ENCODE data around the gene SPIN1.

DNA sequence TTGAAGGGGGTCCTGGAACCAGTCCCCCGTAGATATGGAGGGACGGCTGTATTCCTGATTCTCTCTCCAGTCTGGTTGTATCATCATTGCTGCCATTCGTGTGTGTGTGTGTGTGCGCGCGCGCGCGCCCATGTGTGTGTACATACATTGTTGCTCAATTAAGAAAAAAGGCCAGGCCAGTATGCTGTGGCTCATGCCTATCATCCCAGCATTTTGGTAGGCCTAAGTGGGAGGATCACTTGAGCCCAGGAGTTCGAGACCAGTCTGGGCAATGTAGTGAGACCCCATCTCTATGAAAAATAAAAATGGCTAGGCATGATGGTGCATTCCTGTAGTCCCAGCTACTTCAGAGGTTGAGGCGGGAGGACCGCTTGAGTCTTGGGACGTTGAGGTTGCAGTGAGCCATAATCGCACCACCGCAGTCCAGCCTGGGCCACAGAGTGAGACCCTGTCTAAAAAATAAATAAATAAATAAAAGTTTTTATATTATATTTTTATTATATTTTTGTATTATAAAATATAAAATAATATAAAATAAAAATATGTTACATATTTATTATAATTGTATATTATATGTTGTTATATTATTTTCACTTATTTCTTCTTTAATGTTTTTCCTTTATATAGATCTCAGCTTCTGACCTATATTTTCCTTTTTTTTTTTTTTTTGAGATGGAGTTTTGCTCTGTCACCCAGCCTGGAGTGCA is 53.2 kb downstream of the SPIN1 start:
- TF ChIP-seq, protein P1, sequence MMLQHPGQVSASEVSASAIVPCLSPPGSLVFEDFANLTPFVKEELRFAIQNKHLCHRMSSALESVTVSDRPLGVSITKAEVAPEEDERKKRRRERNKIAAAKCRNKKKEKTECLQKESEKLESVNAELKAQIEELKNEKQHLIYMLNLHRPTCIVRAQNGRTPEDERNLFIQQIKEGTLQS (CRISPR knock-in tag; conservative IDR thresholded peaks at IDR 0.05): no peak
- TF ChIP-seq, protein P2, sequence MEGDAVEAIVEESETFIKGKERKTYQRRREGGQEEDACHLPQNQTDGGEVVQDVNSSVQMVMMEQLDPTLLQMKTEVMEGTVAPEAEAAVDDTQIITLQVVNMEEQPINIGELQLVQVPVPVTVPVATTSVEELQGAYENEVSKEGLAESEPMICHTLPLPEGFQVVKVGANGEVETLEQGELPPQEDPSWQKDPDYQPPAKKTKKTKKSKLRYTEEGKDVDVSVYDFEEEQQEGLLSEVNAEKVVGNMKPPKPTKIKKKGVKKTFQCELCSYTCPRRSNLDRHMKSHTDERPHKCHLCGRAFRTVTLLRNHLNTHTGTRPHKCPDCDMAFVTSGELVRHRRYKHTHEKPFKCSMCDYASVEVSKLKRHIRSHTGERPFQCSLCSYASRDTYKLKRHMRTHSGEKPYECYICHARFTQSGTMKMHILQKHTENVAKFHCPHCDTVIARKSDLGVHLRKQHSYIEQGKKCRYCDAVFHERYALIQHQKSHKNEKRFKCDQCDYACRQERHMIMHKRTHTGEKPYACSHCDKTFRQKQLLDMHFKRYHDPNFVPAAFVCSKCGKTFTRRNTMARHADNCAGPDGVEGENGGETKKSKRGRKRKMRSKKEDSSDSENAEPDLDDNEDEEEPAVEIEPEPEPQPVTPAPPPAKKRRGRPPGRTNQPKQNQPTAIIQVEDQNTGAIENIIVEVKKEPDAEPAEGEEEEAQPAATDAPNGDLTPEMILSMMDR (IDR thresholded peaks at IDR 0.05): no peak
- TF ChIP-seq, protein P3, sequence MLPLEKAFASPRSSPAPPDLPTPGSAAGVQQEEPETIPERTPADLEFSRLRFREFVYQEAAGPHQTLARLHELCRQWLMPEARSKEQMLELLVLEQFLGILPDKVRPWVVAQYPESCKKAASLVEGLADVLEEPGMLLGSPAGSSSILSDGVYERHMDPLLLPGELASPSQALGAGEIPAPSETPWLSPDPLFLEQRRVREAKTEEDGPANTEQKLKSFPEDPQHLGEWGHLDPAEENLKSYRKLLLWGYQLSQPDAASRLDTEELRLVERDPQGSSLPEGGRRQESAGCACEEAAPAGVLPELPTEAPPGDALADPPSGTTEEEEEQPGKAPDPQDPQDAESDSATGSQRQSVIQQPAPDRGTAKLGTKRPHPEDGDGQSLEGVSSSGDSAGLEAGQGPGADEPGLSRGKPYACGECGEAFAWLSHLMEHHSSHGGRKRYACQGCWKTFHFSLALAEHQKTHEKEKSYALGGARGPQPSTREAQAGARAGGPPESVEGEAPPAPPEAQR (CRISPR knock-in tag; IDR thresholded peaks at IDR 0.05): no peak
- no peak for TF ChIP-seq GABPB1 (CRISPR knock-in tag; IDR thresholded peaks at IDR 0.05)
- no peak for TF ChIP-seq ZBTB21 (CRISPR knock-in tag; IDR thresholded peaks at IDR 0.05; ENCODE audit: borderline replicate concordance)
- TF ChIP-seq ZNF121 (CRISPR knock-in tag; IDR thresholded peaks at IDR 0.05): peak; percentile 98
- TF ChIP-seq KAT7 (CRISPR knock-in tag; IDR thresholded peaks at IDR 0.05; ENCODE audit: borderline replicate concordance): no peak

All from WTC11 (cell line).